HG03342 (cell line): ENCODE measurements around the gene CBX2.

ENCODE experiments used
- ATAC-seq: cut with Tn5 transposase; IDR thresholded peaks from one replicate; pipeline ENCODE4 v1.9.1; 2021; ENCODE audit warnings: mild to moderate bottlenecking, moderate library complexity; ENCODE audit not compliant: unreplicated experiment

CBX2 gene

DNA sequence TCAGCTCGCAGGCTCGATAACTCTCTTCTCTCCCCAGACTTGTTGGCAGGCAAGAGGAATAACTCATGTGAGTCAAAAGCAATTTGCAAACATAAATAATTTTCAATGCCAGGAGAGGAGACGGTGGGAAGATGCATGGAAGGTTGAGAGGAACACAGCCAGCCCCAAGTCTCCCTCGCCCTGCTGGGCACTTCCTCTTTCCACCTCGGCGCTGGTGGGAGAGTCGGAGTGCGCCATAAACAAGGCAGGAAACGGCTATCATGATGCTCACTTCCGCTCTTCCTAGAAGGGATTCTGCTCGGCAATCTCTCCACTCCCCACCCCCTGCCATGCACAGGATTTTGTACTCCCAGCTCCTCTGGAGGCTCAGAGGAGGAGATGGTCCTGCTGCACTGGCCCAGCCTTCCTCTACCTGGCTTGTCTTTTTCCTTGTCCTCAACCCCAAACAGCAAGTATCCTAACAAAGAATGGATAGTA is 48.3 kb downstream of the CBX2 start:
- no peak for ATAC-seq

DNA sequence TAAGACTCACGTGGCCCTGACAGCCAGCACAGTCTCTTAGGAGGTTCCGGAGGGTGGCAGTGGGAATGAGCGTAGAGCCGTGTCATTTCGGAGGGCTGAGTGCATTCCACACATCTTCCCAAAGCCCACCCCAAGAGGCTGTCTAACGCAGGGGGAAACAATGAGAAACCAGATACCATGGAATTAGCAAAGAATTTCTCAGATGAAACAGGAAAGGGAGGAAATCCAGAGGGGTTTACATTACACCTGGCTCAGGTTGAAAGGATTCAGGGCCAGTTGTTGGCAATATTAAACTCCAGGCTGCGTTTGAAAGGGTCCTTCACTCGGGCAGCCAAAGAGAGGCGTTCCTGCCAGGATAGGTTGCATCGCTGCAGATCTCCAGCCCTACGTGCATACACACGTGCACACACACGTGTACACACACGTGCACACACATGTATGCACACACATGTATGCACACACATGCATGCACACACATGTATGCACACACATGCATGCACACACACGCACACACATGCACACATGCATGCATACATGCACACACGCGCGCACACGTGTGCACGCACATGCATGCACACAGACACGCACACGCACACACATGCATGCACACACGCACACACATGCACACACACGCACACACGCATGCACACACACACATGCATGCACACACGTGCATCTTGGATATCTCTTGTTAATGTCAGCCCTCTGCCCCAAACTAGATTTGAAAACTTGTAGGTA is 49.1 kb downstream of the CBX2 start:
- ATAC-seq: no peak

- ATAC-seq: no peak
Observed at GRCh38 chr17:79829004-79829403, 51.1 kb downstream of the CBX2 start.

GRCh38 chr17:79829457-79829856 is 51.5 kb downstream of the CBX2 start:
- ATAC-seq: no peak

GRCh38 chr17:79830303-79830702 is 52.4 kb downstream of the CBX2 start:
- no peak for ATAC-seq

DNA sequence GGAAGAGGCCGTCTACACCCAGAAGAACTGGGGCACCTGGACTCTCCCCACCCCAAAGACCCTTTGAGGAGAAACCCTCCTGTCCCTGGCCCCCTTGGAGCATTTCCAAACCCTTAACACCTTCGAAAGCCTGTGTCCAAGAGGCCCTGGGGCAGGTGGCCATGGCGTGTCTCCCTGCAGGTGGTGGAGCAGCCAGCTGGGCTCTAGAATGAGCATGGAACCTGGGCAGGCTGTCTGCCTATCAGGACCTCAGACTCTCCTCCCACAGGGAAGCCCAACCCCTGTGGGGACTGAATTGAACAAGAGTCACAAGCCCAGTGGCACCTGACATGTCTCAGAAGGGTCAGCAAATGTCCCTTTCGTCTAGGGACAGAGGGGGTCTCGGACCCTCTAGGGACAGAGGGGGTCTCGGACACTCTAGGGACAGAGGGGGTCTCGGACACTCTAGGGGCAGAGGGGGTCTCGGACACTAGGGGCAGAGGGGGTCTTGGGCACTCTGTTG is 52.9 kb downstream of the CBX2 start:
- no peak for ATAC-seq

GRCh38 chr17:79831265-79832217 is 53.6 kb downstream of the CBX2 start:
- no peak for ATAC-seq

DNA sequence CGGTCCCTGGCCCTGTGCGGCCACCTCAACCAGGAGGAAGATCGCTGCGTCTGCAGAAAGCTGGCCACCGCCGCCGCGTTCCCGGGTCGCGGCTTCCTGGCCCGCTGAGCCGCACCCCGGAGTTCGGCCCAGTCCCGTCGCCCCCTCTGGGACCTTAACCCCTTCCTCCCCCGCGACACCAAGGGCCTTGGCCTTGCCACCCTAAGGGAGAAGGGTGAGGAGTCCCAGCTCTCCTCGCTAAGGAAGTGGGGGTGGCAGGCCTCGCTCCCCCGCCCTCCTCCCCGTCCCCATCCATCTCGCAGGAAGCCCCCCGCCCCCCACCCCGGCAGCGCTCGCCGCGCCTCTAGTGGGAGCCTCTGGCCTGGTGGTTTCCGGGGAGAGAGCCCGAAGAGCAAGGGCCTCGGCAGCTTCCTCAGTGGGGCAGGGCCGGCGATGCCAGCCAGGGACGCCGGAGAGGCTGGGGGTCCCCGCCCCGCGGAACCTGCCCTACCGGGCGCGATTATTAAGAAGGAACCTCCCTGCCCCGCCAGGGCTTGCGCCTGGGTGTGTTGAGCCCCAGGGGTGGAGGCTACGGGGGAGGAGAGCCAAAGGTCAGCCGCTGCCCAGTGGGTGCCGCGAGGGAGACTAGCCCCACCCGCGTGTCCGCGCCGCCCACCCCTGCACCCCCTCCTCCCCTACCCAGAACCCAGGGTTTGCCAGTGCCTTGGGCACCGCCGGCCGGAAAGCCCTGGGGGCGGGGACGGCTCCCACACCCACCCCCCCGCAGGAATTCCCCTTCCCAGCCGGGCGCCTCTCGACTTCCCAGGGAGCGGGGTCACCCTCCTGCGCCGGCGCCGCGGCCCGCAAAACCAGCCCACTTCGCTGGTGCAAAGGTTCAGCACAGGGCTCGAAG is 54.5 kb downstream of the CBX2 start:
- ATAC-seq: no peak

DNA sequence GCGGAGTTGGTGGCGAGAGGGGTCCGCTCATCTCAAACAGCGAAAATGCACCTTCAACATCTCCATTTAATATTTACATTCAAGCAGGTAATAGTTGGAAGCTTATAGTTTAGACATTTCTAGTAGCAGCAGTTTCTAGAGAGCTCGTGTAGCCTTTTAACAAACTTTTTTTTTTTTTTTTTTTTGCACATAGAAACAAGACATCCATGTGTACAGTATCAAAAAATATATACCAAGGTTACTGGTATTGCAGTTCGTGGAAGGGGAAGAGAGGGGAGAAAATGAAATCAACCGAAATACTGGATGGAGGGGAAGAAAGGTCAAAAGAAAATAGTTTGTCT is 55.1 kb downstream of the CBX2 start:
- ATAC-seq: no peak

DNA sequence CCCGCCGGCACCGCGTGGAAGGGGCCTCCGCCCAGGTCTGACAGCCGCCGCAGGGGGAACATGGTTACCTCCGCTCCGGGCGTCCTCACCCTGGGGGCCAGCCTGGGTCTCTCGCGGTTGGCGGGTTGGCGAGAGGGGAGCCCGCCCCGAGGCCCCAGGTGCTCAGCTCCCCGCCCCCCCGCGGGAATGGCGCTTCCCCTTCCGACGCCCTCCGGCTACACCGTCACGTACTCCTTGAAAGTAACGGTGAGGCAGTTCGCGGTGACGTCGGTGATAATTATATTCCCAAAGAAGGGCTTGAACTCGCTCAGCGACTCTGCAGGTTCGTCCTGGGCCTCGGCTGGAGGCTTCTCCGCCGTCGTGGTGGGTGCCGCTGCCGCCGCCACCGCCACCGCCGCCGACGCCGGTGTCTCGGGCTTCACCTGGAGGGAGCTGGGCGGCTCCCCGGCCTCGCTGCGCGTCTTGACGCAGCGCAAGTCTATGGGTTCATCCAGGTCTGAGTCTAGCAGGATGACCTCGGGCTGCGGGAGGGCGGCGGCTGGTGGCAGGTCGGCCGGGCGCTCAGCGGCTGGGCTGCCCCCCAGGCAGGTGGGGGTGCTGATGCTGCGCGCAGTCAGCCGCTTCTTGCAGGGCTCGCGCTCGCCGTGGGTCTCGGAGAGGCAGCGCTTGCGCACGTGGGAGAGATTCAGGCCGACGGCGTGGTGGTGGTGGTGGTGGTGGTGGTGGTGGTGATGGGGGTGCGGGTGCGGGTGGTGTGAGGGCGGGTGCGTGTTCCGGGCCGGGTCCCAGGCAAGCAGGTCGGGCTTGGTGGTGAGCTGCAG is 56.0 kb downstream of the CBX2 start:
- ATAC-seq: no peak

DNA sequence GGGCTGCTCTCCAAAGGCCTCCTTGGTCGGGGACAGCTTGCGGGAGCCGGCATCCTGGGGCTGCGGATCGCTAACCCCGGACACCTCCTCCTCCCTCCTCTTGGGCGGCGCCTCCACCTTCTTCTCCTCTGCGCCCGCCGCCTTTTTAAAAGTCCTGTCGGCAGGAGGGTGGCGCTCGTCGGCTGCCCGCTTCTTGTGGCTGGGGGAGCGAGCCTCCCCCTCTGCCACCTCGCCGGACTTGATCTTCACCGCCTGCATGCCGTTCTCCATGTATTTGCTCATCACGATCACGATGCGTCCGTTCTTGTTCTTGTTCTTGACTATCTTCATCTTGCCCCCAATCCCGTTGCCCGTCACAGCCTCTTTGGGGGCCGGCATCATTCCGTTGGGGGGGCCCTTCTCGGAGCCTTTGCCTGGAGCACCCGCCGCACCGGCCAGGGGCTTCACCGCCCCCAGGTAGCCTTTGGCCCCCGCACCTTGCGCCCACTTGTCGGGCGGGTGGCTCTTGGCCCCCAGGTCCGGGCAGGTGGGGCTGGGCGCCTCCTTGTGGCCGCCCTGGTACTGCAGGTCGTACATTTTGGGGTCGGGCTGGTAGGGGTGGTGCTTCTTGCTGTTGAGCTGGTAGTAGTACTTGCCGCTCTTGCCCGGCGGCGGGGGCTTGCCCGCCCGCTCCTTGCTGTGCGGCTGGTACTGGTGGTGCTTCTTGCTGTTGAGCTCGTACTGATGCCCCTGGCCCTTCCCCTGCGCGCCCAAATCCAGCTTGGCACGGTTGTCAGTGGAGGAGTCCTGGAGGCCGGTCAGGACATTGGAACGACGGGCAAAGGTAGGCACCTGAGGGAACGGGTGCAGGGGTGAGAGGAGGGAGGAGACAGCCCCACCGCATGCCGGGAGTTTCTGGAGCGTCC is 56.9 kb downstream of the CBX2 start:
- ATAC-seq: no peak

- ATAC-seq: no peak
Observed at GRCh38 chr17:79835470-79835899, 57.5 kb downstream of the CBX2 start.

GRCh38 chr17:79835953-79836509 is 58.1 kb downstream of the CBX2 start:
- ATAC-seq: no peak

DNA sequence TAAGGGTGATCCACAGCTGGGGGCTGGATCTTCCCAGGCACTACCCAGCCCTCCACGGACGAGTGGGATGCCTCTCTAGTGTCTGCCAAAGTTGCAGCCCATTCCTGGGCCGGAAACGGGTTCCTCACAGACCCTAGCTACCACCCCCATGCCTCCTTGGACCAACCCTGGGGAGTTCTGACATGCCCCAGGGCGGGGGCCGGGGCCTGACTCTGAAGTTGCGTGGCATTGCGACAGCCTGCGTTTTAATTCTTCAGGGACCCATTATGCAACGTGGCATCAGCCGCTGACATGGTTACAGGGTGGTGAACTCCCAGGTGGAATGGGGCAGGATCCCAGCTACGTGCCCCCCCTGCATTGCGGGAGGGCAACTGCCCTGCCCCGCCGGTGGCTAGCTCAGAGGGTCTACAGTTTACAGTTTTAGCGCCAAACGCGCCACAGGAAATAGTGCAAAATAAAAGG is 58.6 kb downstream of the CBX2 start:
- no peak for ATAC-seq

DNA sequence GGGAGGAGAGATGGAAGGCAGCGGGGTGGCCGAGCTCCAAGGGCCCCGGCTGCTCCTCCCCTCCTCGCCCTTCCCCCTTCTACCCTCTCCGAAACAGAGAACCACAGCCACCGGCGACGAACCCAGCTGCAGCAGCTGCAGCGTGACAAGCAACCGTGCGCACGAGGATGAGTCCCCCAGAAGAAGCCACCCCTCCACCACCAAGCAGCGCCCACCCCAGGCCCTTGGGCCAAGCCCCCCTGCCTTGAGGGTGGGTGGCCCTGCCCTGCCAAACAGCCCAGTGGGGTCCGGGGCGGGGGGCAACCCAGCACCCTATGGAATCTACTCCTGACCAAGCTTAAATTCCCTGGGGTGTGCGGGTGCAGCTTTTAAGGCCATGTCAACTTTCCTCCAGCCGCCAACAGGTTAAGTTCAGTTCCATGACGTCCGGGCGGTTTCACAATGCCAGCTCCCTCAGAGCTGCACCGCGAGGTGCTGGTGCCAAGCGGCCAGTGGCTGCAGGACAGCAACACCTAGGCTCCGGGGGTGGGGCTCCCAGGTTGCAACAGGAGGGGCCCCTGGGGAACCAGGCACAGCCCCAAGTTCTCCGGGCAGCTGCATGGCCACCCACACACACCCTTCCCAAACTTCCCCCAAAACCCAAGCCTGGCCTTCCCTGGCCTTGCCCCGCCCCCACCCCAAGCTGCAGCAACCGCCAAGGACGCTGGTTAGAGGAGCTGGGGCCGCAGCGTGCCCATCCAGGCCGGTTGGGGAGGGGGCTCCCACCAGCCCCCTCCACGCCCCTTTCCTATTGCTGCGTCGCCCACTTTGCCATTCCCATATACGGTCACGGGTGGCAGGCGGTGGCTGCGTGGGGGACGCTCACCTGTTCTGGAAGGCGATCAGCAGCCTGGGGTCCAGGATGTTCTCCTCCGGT is 59.3 kb downstream of the CBX2 start:
- ATAC-seq: no peak
